Chondrocyte (in vitro differentiated cells): ENCODE measurements around the gene S100PBP. TPM values are rescaled to one million over a fixed set of nuclear protein-coding genes. Genes with fewer than 3 reads are reported as not detected.
A peak's percentile ranks its signal among the peaks of the same experiment; 100 is the strongest.

Experiments used
- DNase-seq: peaks from one replicate; pipeline ENCODE4 v3.0.0; 2021; ENCODE audit warnings: mixed read lengths, low spot score
- H3K27ac Mint-ChIP-seq: one replicate; pipeline ENCODE4 v1.8.0; 2021; ENCODE audit warnings: mild to moderate bottlenecking, moderate library complexity, mixed read lengths; ENCODE audit not compliant: unreplicated experiment
- H3K27me3 Mint-ChIP-seq: 2 replicates; pipeline ENCODE4 v1.8.0; 2021; ENCODE audit warnings: low read depth, mixed read lengths
- H3K36me3 Mint-ChIP-seq: 2 replicates; pipeline ENCODE4 v1.8.0; 2021; ENCODE audit warnings: low read depth, mixed read lengths
- H3K4me1 Mint-ChIP-seq: 2 replicates; pipeline ENCODE4 v1.8.0; 2021; ENCODE audit warnings: low read depth, mild to moderate bottlenecking, mixed read lengths
- H3K4me3 Mint-ChIP-seq: one replicate; pipeline ENCODE4 v1.8.0; 2021; ENCODE audit warnings: mild to moderate bottlenecking, moderate library complexity, mixed read lengths; ENCODE audit not compliant: unreplicated experiment
- H3K9me3 Mint-ChIP-seq: 2 replicates; pipeline ENCODE4 v1.8.0; 2021; ENCODE audit warnings: low read depth, mixed read lengths
- long read RNA-seq: library from polyadenylated mRNA; stranded (forward); transcript quantifications from one replicate; pipeline ENCODE4 v2.0.0, GENCODE V29; 2021
- total RNA-seq: library from RNA; stranded (reverse); gene quantifications from 3 replicates; pipeline ENCODE4 v1.2.1, GENCODE V29; 2021
- TF ChIP-seq, protein P1 (sequence below): fragments of 200-600 bp; sonication (generic); IDR thresholded peaks from 2 replicates; pipeline ENCODE4 v1.5.0; 2021; ENCODE audit warnings: antibody characterized with exemption, mild to moderate bottlenecking, moderate library complexity

S100PBP gene
- total RNA-seq: 39.6 to 55.8 TPM (median 40.5 TPM) in 3 replicates
- long read RNA-seq, full-length matches to known transcripts: 9 of 39 reads
- long read RNA-seq, partial matches to known transcripts: 0 of 39 reads
- long read RNA-seq, other reads (novel, unspliced or antisense): 30 of 39 reads

DNA sequence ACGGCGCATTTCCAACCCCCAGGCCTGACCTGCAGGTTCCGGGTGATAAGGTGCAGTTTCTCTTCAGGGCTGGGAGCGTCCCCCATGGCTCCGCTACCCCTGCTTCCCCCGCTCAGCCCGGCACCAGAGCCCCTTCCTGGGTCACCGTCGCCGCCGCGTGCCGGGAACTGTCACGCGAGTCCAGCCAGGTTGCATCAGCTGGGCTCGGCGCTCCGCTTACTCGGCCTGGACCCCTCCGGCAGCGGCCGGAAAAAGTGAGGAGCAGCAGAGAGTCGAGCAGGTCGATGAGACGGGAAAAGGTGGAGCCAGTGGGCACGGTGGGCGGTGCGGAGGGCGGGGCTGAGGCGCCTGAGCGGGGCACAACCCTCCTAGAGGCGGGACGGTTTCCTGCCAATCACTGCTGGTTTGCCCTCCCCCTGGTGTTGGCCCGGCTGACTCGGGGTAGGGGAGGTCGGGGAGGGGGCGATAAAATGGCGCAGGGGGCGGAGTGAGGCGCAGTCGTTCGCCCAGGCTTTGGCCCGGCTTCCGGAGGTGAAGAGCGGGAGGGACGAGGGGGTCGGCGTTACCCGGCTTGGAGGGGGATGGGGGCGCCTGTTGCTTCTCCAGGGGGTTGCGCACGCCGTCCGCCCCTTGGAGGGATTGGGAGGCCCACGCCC, at the start of gene S100PBP, which contains the start of gene YARS1:
TSS of gene S100PBP (plus strand) at position 495 of the 656 bp plus-strand sequence. CDS start 8,447 bp downstream, outside the sequence.
TSS of gene YARS1 (minus strand) at position 200 of the 656 bp plus-strand sequence. CDS start at position 86, 114 bp downstream.
- H3K9me3 Mint-ChIP-seq: no peaks in the 10 kb centered on the region
- TF ChIP-seq, protein P1, sequence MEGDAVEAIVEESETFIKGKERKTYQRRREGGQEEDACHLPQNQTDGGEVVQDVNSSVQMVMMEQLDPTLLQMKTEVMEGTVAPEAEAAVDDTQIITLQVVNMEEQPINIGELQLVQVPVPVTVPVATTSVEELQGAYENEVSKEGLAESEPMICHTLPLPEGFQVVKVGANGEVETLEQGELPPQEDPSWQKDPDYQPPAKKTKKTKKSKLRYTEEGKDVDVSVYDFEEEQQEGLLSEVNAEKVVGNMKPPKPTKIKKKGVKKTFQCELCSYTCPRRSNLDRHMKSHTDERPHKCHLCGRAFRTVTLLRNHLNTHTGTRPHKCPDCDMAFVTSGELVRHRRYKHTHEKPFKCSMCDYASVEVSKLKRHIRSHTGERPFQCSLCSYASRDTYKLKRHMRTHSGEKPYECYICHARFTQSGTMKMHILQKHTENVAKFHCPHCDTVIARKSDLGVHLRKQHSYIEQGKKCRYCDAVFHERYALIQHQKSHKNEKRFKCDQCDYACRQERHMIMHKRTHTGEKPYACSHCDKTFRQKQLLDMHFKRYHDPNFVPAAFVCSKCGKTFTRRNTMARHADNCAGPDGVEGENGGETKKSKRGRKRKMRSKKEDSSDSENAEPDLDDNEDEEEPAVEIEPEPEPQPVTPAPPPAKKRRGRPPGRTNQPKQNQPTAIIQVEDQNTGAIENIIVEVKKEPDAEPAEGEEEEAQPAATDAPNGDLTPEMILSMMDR: no peak
- peaks cover 49% of the 10 kb centered on the region for H3K4me1 Mint-ChIP-seq
- DNase-seq: peak; percentile 100
- H3K4me3 Mint-ChIP-seq: peak within 1 kb of the TSS; percentile 98
- peak within 1 kb of the TSS; percentile 100 for H3K27ac Mint-ChIP-seq
- no peaks in the 10 kb centered on the region for H3K27me3 Mint-ChIP-seq
- H3K36me3 Mint-ChIP-seq: peaks cover 7% of the 10 kb centered on the region

GRCh38 chr1:32768110-32768850, 49.2 kb upstream of the S100PBP start:
- no peak overlapping the region for H3K4me3 Mint-ChIP-seq
- H3K36me3 Mint-ChIP-seq: peaks cover 3% of the 10 kb centered on the region
- H3K4me1 Mint-ChIP-seq: peaks cover 43% of the 10 kb centered on the region
- no peaks in the 10 kb centered on the region for H3K9me3 Mint-ChIP-seq
- H3K27ac Mint-ChIP-seq: no peak overlapping the region
- TF ChIP-seq, protein P1: no peak
- no peak for DNase-seq
- H3K27me3 Mint-ChIP-seq: no peaks in the 10 kb centered on the region

GRCh38 chr1:32769524-32770220, 47.8 kb upstream of the S100PBP start:
- no peaks in the 10 kb centered on the region for H3K9me3 Mint-ChIP-seq
- peak overlapping the region; percentile 91 for H3K27ac Mint-ChIP-seq
- TF ChIP-seq, protein P1: no peak
- H3K27me3 Mint-ChIP-seq: no peaks in the 10 kb centered on the region
- H3K4me3 Mint-ChIP-seq: no peak overlapping the region
- H3K4me1 Mint-ChIP-seq: peaks cover 50% of the 10 kb centered on the region
- DNase-seq: peak; percentile 86
- peaks cover 6% of the 10 kb centered on the region for H3K36me3 Mint-ChIP-seq

DNA sequence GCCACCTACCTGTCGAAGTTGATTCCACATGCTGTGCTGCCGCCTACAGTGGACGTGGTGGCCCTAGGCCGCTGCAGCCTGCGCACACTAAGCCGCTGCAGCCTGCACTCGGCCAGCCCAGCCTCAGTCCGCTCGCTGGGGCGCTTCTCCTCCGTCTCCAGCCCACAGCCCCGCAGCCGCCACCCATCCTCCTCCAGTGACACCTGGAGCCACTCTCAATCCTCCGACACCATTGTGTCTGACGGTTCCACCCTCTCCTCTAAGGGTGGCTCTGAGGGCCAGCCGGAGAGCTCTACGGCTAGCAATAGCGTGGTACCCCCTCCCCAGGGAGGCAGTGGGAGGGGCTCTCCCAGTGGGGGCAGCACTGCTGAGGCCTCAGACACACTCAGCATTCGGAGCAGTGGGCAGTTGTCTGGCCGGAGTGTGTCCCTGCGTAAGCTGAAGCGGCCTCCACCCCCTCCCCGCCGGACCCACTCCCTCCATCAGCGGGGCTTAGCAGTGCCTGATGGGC, 47.2 kb upstream of the S100PBP start:
- TF ChIP-seq, protein P1: no peak
- Mint-ChIP-seq H3K4me3 (no peak overlapping the region), H3K4me1 (peaks cover 51% of the 10 kb centered on the region), H3K27me3 (no peaks in the 10 kb centered on the region), H3K9me3 (no peaks in the 10 kb centered on the region), H3K27ac (no peak overlapping the region), H3K36me3 (peaks cover 8% of the 10 kb centered on the region)
- peak; percentile 87 for DNase-seq
